Lower lobe of right lung (tissue), 2 donors: ENCODE results near the gene COQ8A. TPM values are rescaled to one million over a fixed set of nuclear protein-coding genes. Genes with fewer than 3 reads are reported as not detected.

Source experiments
- ATAC-seq, 2 donors: fragments of 200-7000 bp; cut with Tn5 transposase; one replicate each; pipeline ENCODE4 v1.9.1; 2020 to 2022; ENCODE audit warnings: mild to moderate bottlenecking in 2 of 2, moderate library complexity in 2 of 2
- DNase-seq: peaks from one replicate; pipeline ENCODE4 v3.0.0-alpha.2; 2020
- H3K27ac ChIP-seq: fragments of 200-600 bp; one replicate; pipeline ENCODE4 v1.8.0; 2022
- H3K27me3 ChIP-seq: fragments of 200-600 bp; one replicate; pipeline ENCODE4 v1.8.0; 2022; ENCODE audit warnings: low read depth
- H3K36me3 ChIP-seq: fragments of 200-600 bp; one replicate; pipeline ENCODE4 v1.8.0; 2022; ENCODE audit warnings: mild to moderate bottlenecking
- H3K4me1 ChIP-seq: fragments of 200-600 bp; one replicate; pipeline ENCODE4 v1.8.0; 2022
- H3K4me3 ChIP-seq: fragments of 200-600 bp; one replicate; pipeline ENCODE4 v1.8.0; 2022; ENCODE audit warnings: mild to moderate bottlenecking
- H3K9me3 ChIP-seq: fragments of 200-600 bp; one replicate; pipeline ENCODE4 v1.8.0; 2022
- CTCF ChIP-seq: fragments of 200-600 bp; IDR thresholded peaks from one replicate; pipeline ENCODE4 v1.8.0; 2022; ENCODE audit warnings: antibody characterized with exemption, mild to moderate bottlenecking
- intact Hi-C: fragments of 100-400 bp; cut with DNase I; formaldehyde crosslinking; loops from one replicate; pipeline ENCODE4 v1.11.0; 2022
- total RNA-seq: library from RNA; stranded (reverse); fragmentation: NEBNext Ultra II Directional; extraction: Animal tissue kit (Norgen Biotek cat#: 25700); gene quantifications from one replicate; pipeline ENCODE4 v1.2.1, GENCODE V29; 2021
- donor health status: DM: no; HTN: yes; CAD: no; lungs with severe emphysema.

Gene COQ8A
- total RNA-seq, 1 donor from 2014 or later = 45.0 TPM

- no peaks in the 10 kb centered on the region for H3K27me3 ChIP-seq
- no peaks in the 10 kb centered on the region for H3K4me1 ChIP-seq
- no peak overlapping the region for H3K27ac ChIP-seq
- H3K4me3 ChIP-seq = no peak overlapping the region
- H3K9me3 ChIP-seq = peaks cover 9% of the 10 kb centered on the region
- intact Hi-C loops = no loop called here
- DNase-seq = no peak
- H3K36me3 ChIP-seq = peaks cover 31% of the 10 kb centered on the region
- ATAC-seq = no peak
- no peak for TF ChIP-seq CTCF
Measured at GRCh38 chr1:227037121-227037520, 97.0 kb downstream of the COQ8A start.

Other genes starting within 250 kb of the COQ8A start
- gene ITPKB, start 201.0 kb upstream of the COQ8A start, total RNA-seq = 42.3 TPM
- gene PSEN2, start 69.7 kb upstream of the COQ8A start, total RNA-seq = 26.6 TPM